ENCODE data around the gene MTREX. TPM values are rescaled to one million over a fixed set of nuclear protein-coding genes. Genes with fewer than 3 reads are reported as not detected.
A peak's percentile ranks its signal among the peaks of the same experiment; 100 is the strongest.

The MTREX gene
- total RNA-seq, 1 experiment from 2014 or later, result 123 TPM

DNA sequence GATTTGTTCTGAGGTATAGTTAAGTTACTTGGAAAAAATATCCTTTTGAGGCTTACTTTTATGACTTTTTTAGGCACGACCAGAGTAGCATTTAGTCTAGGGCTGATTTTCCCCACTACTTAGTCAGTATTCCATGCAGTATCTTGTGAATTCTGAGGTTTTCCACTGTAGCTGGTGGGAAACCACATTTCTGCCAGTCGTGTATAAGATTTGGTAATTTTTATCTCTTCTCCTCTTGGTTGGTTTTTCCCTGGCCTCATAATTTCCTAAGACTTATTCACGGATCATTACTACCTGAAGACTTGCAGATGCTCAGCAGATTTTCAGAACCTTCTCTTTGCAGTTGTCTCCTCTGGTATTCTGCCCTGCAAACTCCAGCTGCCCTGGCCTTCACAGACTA, 23.5 kb downstream of the MTREX start:
- WGBS (ENCODE audit: extremely low coverage, insufficient read length, low lambda C conversion rate), result no CpG with 5 or more reads among the region's 3 CpGs
- no peak overlapping the region for H2BK15ac ChIP-seq (ENCODE audit: low read depth, low read length)
- no peak overlapping the region for H3K23ac ChIP-seq (ENCODE audit: insufficient read length, low read depth, low read length)
- no peak overlapping the region for H2AK5ac ChIP-seq (ENCODE audit: insufficient read length, low read length)
- H2BK120ac ChIP-seq (ENCODE audit: low read depth, low read length, poor library complexity, severe bottlenecking), result no peak overlapping the region
- Mint-ChIP-seq H3K4me1 (no peaks in the 10 kb centered on the region), H3K9me3 (no peaks in the 10 kb centered on the region), H3K4me3 (no peak overlapping the region), H3K27me3 (ENCODE audit: low read depth) (no peaks in the 10 kb centered on the region), H3K36me3 (ENCODE audit: insufficient read depth in 1 of 3, low read depth in 3 of 3) (peaks cover 22 to 66% (median 64%) of the 10 kb centered on the region in 3 experiments; a peak in 6 of 7 replicates), H3K27ac (peak overlapping the region in 2 of 3 experiments; percentile 62 to 67; a peak in 3 of 7 replicates)
- H2AFZ ChIP-seq (ENCODE audit: low read length), result no peak overlapping the region
- peaks cover 6% of the 10 kb centered on the region for H3K79me1 ChIP-seq (ENCODE audit: insufficient read depth, low read depth, low read length, poor library complexity, severe bottlenecking)
- H3K4ac ChIP-seq (ENCODE audit: low read depth, low read length), result no peak overlapping the region
- no peaks in the 10 kb centered on the region for H3K27me3 ChIP-seq (ENCODE audit: insufficient read depth, low read length)
- no peak overlapping the region for H2BK20ac ChIP-seq (ENCODE audit: low read depth, low read length, poor library complexity, severe bottlenecking)
- no peak overlapping the region for H3K4me2 ChIP-seq (ENCODE audit: insufficient read depth, insufficient read length, low read length)
- H3K79me2 ChIP-seq (ENCODE audit: insufficient read depth, low read length), result peaks cover 1% of the 10 kb centered on the region; the same call in 1 of the 2 replicates
- H3K18ac ChIP-seq (ENCODE audit: insufficient read length, low read depth, low read length), result no peak overlapping the region
- H2BK12ac ChIP-seq (ENCODE audit: insufficient read length, low read depth, low read length), result no peak overlapping the region
- no peak overlapping the region for H3K14ac ChIP-seq (ENCODE audit: insufficient read depth, low read length)
- H3K4me1 ChIP-seq (ENCODE audit: insufficient read depth, low read length), result no peaks in the 10 kb centered on the region
- H4K20me1 ChIP-seq (ENCODE audit: control insufficient read depth, insufficient read depth, insufficient read length), result no peaks in the 10 kb centered on the region
- H3T11ph ChIP-seq (ENCODE audit: low read length), result no peak overlapping the region
- H3K9ac ChIP-seq (ENCODE audit: extremely low read depth, insufficient read length, low read length), result no peak overlapping the region
- no peak overlapping the region for H4K8ac ChIP-seq (replicated peaks; ENCODE audit: insufficient read length, low read depth, low read length)
- no peak overlapping the region for H3K27ac ChIP-seq (ENCODE audit: insufficient read length, low read depth, low read length)
- H2BK5ac ChIP-seq (ENCODE audit: insufficient read length, low read length), result no peak overlapping the region
- H4K5ac ChIP-seq (ENCODE audit: insufficient read length, low read depth, low read length), result no peak overlapping the region
- no peaks in the 10 kb centered on the region for H3K23me2 ChIP-seq (ENCODE audit: insufficient read length, low read depth, low read length, poor library complexity, severe bottlenecking)
- TF ChIP-seq, protein P1, sequence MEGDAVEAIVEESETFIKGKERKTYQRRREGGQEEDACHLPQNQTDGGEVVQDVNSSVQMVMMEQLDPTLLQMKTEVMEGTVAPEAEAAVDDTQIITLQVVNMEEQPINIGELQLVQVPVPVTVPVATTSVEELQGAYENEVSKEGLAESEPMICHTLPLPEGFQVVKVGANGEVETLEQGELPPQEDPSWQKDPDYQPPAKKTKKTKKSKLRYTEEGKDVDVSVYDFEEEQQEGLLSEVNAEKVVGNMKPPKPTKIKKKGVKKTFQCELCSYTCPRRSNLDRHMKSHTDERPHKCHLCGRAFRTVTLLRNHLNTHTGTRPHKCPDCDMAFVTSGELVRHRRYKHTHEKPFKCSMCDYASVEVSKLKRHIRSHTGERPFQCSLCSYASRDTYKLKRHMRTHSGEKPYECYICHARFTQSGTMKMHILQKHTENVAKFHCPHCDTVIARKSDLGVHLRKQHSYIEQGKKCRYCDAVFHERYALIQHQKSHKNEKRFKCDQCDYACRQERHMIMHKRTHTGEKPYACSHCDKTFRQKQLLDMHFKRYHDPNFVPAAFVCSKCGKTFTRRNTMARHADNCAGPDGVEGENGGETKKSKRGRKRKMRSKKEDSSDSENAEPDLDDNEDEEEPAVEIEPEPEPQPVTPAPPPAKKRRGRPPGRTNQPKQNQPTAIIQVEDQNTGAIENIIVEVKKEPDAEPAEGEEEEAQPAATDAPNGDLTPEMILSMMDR (conservative IDR thresholded peaks at IDR 0.05), result no peak
- H4K91ac ChIP-seq (ENCODE audit: insufficient read length, low read depth, low read length), result no peak overlapping the region
- no peaks in the 10 kb centered on the region for H3K9me3 ChIP-seq (ENCODE audit: control insufficient read depth, low read depth, low read length)
- DNase-seq, result no peak
- no peak overlapping the region for H3K56ac ChIP-seq (ENCODE audit: insufficient read length, low read depth, low read length)
